ENCODE results near the gene CFL1.

CFL1 gene

DNA sequence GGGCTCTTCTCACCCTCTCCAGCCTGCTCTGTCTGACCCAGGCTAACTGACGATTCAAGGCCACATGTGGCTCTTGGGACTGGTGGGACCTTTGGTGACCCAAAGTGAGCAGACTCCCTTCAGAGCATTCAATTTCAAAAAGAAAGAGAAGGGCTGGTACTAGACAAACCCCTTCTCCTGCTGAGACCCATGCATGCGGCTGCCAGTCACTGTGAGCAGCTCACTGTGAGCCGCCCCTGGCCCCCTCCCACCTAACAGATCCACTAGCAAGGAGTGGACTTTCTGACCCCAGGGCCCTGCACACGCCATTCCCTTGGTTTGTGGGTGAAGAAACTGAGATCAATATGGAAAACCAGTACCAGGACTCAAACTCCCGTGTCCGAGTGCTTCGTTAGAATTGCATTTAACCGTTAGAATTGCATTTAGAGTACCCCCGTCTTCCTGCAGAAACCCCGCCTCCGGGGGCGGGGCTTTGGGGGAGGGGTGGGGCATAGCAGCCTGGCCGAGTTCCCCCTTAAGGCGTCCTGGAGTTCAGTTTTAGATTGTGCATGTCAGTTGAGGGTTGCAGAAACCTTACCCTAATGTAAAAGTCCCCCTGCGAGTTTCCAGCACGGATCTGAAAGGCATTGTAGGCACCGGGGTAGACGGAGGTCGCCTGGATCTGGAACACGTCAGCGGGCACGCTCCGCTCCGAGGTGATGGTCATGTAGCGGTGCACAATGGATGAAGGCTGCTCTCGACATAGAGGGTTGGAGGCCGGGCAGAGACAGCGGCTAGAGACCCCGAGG is 9.5 kb upstream of the CFL1 start:
- Histone ChIP-seq H3K4me2 (ENCODE audit: low read depth, low read length, poor library complexity, severe bottlenecking) (no peak overlapping the region), H3K9me2 (replicated peaks; ENCODE audit: low read depth, low read length) (no peaks in the 10 kb centered on the region), H3K4me1 (ENCODE audit: insufficient read depth, low read length, poor library complexity, severe bottlenecking) (peaks cover 29% of the 10 kb centered on the region), H3K79me2 (ENCODE audit: insufficient read depth, low read length) (peaks cover 28% of the 10 kb centered on the region), H2AFZ (ENCODE audit: low read length) (no peak overlapping the region), H4K20me1 (ENCODE audit: insufficient read depth, low read length, poor library complexity, severe bottlenecking) (peaks cover 9% of the 10 kb centered on the region), H3K9ac (ENCODE audit: low read depth, low read length, poor library complexity, severe bottlenecking) (no peak overlapping the region), H3K9me3 (ENCODE audit: insufficient read depth, low read depth, low read length) (no peaks in the 10 kb centered on the region), H3K36me3 (ENCODE audit: insufficient read depth, low read length) (peaks cover 25% of the 10 kb centered on the region; the same call in 1 of the 2 replicates), H3F3A (ENCODE audit: low read depth) (no peaks in the 10 kb centered on the region), H3K4me3 (ENCODE audit: low read length, poor library complexity, severe bottlenecking) (no peak overlapping the region), H3K27me3 (ENCODE audit: insufficient read depth, low read length, poor library complexity, severe bottlenecking) (no peaks in the 10 kb centered on the region)
- no peak for TF ChIP-seq EZH2phosphoT487 (IDR thresholded peaks at IDR 0.05; ENCODE audit: borderline replicate concordance)
- TF ChIP-seq, protein P1, sequence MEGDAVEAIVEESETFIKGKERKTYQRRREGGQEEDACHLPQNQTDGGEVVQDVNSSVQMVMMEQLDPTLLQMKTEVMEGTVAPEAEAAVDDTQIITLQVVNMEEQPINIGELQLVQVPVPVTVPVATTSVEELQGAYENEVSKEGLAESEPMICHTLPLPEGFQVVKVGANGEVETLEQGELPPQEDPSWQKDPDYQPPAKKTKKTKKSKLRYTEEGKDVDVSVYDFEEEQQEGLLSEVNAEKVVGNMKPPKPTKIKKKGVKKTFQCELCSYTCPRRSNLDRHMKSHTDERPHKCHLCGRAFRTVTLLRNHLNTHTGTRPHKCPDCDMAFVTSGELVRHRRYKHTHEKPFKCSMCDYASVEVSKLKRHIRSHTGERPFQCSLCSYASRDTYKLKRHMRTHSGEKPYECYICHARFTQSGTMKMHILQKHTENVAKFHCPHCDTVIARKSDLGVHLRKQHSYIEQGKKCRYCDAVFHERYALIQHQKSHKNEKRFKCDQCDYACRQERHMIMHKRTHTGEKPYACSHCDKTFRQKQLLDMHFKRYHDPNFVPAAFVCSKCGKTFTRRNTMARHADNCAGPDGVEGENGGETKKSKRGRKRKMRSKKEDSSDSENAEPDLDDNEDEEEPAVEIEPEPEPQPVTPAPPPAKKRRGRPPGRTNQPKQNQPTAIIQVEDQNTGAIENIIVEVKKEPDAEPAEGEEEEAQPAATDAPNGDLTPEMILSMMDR (conservative IDR thresholded peaks at IDR 0.05; ENCODE audit: low read length), result no peak

DNA sequence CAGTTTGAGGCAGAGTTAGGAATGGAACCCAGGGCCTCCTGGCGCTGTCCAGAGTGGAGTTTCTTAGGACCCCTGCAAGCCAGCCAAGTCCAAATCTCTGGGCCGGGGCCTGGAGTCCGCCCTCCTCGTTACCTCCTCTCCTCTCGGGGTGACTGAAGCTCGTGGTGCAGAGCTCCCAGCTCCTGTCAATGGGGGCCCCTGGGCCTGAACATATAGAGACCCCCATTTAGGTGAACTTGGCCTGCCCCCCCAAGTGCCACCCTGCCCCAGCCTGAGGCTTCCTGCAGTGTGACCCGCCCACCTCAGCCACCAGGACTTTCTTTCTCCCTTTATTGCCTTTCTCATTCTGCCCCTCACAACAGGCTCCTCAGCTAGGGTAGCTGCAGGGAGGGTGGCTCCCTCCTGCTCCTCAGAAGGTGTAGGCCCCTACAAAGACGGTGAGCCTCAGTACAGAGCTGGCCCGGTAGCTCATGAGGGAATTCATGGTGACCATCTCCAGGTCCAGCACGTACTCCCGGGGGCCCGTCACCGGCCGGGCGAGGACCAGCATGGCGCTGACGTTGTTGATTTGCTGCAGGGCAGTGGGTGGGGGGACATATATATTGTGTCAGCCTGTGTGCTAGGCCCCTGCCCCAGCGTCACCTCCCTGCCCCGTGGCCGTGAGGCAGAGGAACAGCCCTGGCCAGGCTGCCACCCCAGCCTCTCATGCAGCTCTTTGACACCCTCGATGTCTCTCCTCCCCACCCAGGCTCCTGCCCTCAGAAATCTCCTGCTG is 8.7 kb upstream of the CFL1 start:
- H3K36me3 ChIP-seq (ENCODE audit: insufficient read depth, low read length), result peaks cover 25% of the 10 kb centered on the region; the same call in 1 of the 2 replicates
- no peaks in the 10 kb centered on the region for H3K9me3 ChIP-seq (ENCODE audit: insufficient read depth, low read depth, low read length)
- no peak overlapping the region for H2AFZ ChIP-seq (ENCODE audit: low read length)
- no peak overlapping the region for H3K4me2 ChIP-seq (ENCODE audit: low read depth, low read length, poor library complexity, severe bottlenecking)
- H3K4me1 ChIP-seq (ENCODE audit: insufficient read depth, low read length, poor library complexity, severe bottlenecking), result peaks cover 32% of the 10 kb centered on the region
- H3K79me2 ChIP-seq (ENCODE audit: insufficient read depth, low read length), result peaks cover 36% of the 10 kb centered on the region
- H3K9me2 ChIP-seq (replicated peaks; ENCODE audit: low read depth, low read length), result no peaks in the 10 kb centered on the region
- peaks cover 17% of the 10 kb centered on the region for H4K20me1 ChIP-seq (ENCODE audit: insufficient read depth, low read length, poor library complexity, severe bottlenecking)
- H3K27me3 ChIP-seq (ENCODE audit: insufficient read depth, low read length, poor library complexity, severe bottlenecking), result no peaks in the 10 kb centered on the region
- no peaks in the 10 kb centered on the region for H3F3A ChIP-seq (ENCODE audit: low read depth)
- no peak overlapping the region for H3K9ac ChIP-seq (ENCODE audit: low read depth, low read length, poor library complexity, severe bottlenecking)
- H3K4me3 ChIP-seq (ENCODE audit: low read length, poor library complexity, severe bottlenecking), result no peak overlapping the region
- no peak for TF ChIP-seq EZH2phosphoT487 (IDR thresholded peaks at IDR 0.05; ENCODE audit: borderline replicate concordance)
- TF ChIP-seq, protein P1 (conservative IDR thresholded peaks at IDR 0.05; ENCODE audit: low read length), result no peak

DNA sequence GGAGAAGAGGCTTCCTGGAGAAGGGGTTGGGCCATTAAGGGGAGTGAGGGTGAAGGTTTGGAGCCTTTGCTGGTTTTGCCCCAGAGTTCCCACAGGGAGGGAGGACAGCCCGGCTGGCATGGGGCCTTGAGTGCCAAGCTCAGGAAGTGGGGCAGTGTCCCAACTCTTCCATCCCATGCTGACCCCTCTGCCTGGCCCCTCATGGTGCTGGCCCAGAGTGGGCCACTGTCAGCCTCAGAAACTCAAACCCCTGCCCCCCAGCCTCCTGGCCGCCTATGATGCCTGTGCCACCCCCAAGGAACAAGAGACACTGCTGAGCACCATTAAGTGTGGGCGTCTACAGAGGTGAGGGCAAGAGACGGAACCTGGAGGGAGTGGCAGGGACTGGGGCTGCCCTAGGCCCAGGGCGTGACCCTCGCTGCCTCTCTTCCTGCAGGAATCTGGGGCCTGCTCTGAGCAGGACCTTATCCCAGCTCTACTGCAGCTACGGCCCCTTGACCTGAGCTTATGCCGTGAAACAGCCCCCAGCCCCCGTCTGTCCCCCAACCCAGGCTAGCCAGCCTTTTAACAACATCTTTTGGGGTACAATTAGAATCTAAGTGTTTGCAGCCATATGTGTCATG is 7.7 kb upstream of the CFL1 start:
- peaks cover 25% of the 10 kb centered on the region; the same call in 1 of the 2 replicates for H3K36me3 ChIP-seq (ENCODE audit: insufficient read depth, low read length)
- no peak overlapping the region for H3K4me2 ChIP-seq (ENCODE audit: low read depth, low read length, poor library complexity, severe bottlenecking)
- no peaks in the 10 kb centered on the region for H3F3A ChIP-seq (ENCODE audit: low read depth)
- peaks cover 5% of the 10 kb centered on the region for H3K27me3 ChIP-seq (ENCODE audit: insufficient read depth, low read length, poor library complexity, severe bottlenecking)
- peaks cover 46% of the 10 kb centered on the region for H3K79me2 ChIP-seq (ENCODE audit: insufficient read depth, low read length)
- H2AFZ ChIP-seq (ENCODE audit: low read length), result no peak overlapping the region
- no peak for TF ChIP-seq EZH2phosphoT487 (IDR thresholded peaks at IDR 0.05; ENCODE audit: borderline replicate concordance)
- TF ChIP-seq, protein P1 (conservative IDR thresholded peaks at IDR 0.05; ENCODE audit: low read length), result no peak
- peaks cover 27% of the 10 kb centered on the region for H3K4me1 ChIP-seq (ENCODE audit: insufficient read depth, low read length, poor library complexity, severe bottlenecking)
- no peak overlapping the region for H3K4me3 ChIP-seq (ENCODE audit: low read length, poor library complexity, severe bottlenecking)
- H4K20me1 ChIP-seq (ENCODE audit: insufficient read depth, low read length, poor library complexity, severe bottlenecking), result peaks cover 23% of the 10 kb centered on the region
- no peaks in the 10 kb centered on the region for H3K9me3 ChIP-seq (ENCODE audit: insufficient read depth, low read depth, low read length)
- H3K9ac ChIP-seq (ENCODE audit: low read depth, low read length, poor library complexity, severe bottlenecking), result no peak overlapping the region
- H3K9me2 ChIP-seq (replicated peaks; ENCODE audit: low read depth, low read length), result no peaks in the 10 kb centered on the region
